ENCODE results near the gene MDN1. TPM values are rescaled to one million over a fixed set of nuclear protein-coding genes. Genes with fewer than 3 reads are reported as not detected.
"Not testable (repeated sequence)": the region's sequence is repeated elsewhere in the genome, so short reads cannot be mapped to it uniquely, and the experiment has no call there.

Gene MDN1
- total RNA-seq, 1 donor from 2014 or later, result 58.9 TPM

- intact Hi-C loops (cut with micrococcal nuclease), result no loop called here
These were observed 2.1 kb downstream of the MDN1 start for GRCh38 chr6:89817481-89817880.

GRCh38 chr6:89813422-89813821, 6.2 kb downstream of the MDN1 start:
- intact Hi-C loops (cut with micrococcal nuclease), result not testable (repeated sequence)

- intact Hi-C loops (cut with micrococcal nuclease), result no loop called here
These were observed 12.0 kb downstream of the MDN1 start for GRCh38 chr6:89807581-89807980.

- intact Hi-C loops (cut with micrococcal nuclease), result no loop called here
These were observed 13.7 kb downstream of the MDN1 start for GRCh38 chr6:89805814-89806371.

- intact Hi-C loops (cut with micrococcal nuclease), result no loop called here
These were observed 16.3 kb downstream of the MDN1 start for GRCh38 chr6:89803271-89803670.

- intact Hi-C loops (cut with micrococcal nuclease), result no loop called here
These were observed 19.8 kb downstream of the MDN1 start for GRCh38 chr6:89799756-89800155.

- intact Hi-C loops (cut with micrococcal nuclease), result no loop called here
These were observed 20.5 kb downstream of the MDN1 start for GRCh38 chr6:89799096-89799495.

- intact Hi-C loops (cut with micrococcal nuclease), result no loop called here
These were observed 22.3 kb downstream of the MDN1 start for GRCh38 chr6:89797317-89797716.

GRCh38 chr6:89794324-89794723, 25.3 kb downstream of the MDN1 start:
- intact Hi-C loops (cut with micrococcal nuclease), result loop anchor here (1.0 to 5.0 kb wide), 3 partner anchors 25 to 362 kb away; partner anchors contain the start of genes ANKRD6, CASP8AP2 and MDN1

GRCh38 chr6:89793586-89793985, 26.0 kb downstream of the MDN1 start:
- intact Hi-C loops (cut with micrococcal nuclease), result loop anchor here (5.0 kb wide), 1 partner anchor 361 kb away; the partner anchor contains the start of gene ANKRD6

GRCh38 chr6:89792881-89793280, 26.7 kb downstream of the MDN1 start:
- intact Hi-C loops (cut with micrococcal nuclease), result loop anchor here (5.0 kb wide), 1 partner anchor 361 kb away; the partner anchor contains the start of gene ANKRD6

- intact Hi-C loops (cut with micrococcal nuclease), result loop anchor here (5.0 kb wide), 1 partner anchor 358 kb away; the partner anchor contains the start of gene ANKRD6
These were observed 29.2 kb downstream of the MDN1 start for GRCh38 chr6:89790403-89790802.

GRCh38 chr6:89789980-89790379, 29.6 kb downstream of the MDN1 start:
- intact Hi-C loops (cut with micrococcal nuclease), result loop anchor here (5.0 kb wide), 1 partner anchor 358 kb away; the partner anchor contains the start of gene ANKRD6

- intact Hi-C loops (cut with micrococcal nuclease), result no loop called here
These were observed 31.8 kb downstream of the MDN1 start for GRCh38 chr6:89787660-89788328.

- intact Hi-C loops (cut with micrococcal nuclease), result no loop called here
These were observed 32.6 kb downstream of the MDN1 start for GRCh38 chr6:89786970-89787369.

GRCh38 chr6:89784838-89785237, 34.8 kb downstream of the MDN1 start:
- intact Hi-C loops (cut with micrococcal nuclease), result no loop called here

- intact Hi-C loops (cut with micrococcal nuclease), result not testable (repeated sequence)
These were observed 36.3 kb downstream of the MDN1 start for GRCh38 chr6:89783293-89783692.

- intact Hi-C loops (cut with micrococcal nuclease), result no loop called here
These were observed 37.4 kb downstream of the MDN1 start for GRCh38 chr6:89782222-89782621.

GRCh38 chr6:89781070-89782034, 38.2 kb downstream of the MDN1 start:
- intact Hi-C loops (cut with micrococcal nuclease), result no loop called here

- intact Hi-C loops (cut with micrococcal nuclease), result no loop called here
These were observed 42.1 kb downstream of the MDN1 start for GRCh38 chr6:89777455-89777854.

- intact Hi-C loops (cut with micrococcal nuclease), result no loop called here
These were observed 42.9 kb downstream of the MDN1 start for GRCh38 chr6:89776583-89777233.
